Sigmoid colon (tissue), 4 donors: Measurements from ENCODE around the gene SNX19.

Experiments
- CTCF ChIP-seq, 4 experiments: fragments of 450-650 bp in 3 of 4; fragments of 200-600 bp in 1 of 4; IDR thresholded peaks; one replicate each; pipeline ENCODE4 v1.5.1; 2016 to 2019; ENCODE audit warnings: antibody characterized with exemption in 4 of 4, mild to moderate bottlenecking in 3 of 4, moderate library complexity in 2 of 4
- POLR2A ChIP-seq, 2 donors: fragments of 450-650 bp; IDR thresholded peaks; one replicate each; pipeline ENCODE4 v1.6.1; 2016; ENCODE audit warnings: antibody characterized with exemption in 2 of 2, mild to moderate bottlenecking in 2 of 2, moderate library complexity in 2 of 2
- POLR2AphosphoS5 ChIP-seq, 4 donors: sonication (generic); formaldehyde crosslinking; IDR thresholded peaks; one replicate each; pipeline ENCODE4 v1.6.1; 2017; ENCODE audit warnings: antibody characterized with exemption in 4 of 4

DNA sequence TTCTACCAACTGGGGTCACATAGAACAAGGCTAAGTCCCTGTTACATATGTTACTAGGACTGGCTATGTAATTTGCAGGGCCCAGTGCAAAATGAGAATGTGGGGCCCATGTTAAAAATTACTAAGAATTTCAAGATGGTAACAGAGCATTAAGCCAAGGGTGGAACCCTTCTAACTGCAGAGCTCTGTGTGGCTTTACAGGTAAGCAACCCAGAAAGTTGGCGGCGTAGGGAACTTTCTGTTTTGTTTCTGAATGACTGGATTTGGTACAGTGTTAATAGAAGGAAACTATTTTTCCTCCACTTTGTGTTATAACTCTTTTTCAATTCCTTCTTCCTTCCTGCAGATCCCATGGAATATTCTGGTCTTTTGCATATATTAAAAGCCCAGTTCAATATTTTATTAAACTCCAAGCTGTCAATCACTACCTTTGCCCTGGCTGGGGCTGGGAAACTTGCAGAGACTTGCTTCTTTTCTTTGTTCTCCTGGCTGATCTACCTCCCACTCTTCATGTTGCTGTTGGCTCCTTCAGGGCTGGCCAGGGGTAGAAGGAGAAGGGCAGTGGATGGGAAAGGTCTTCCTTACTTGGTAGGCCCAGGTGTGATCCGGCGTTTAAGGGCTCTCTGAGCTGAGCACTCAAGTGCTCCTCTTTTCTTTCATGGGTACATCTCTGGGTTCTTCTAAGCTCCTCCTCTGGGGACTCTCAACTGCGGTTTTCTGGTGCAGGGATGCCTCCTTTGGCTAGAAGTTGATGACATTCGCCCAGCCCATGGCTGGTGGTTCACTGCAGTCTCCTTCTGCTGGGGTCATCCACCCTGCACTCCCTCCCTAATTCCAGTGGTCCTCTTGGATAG lies 67.7 kb downstream of the SNX19 start:
- no peak for TF ChIP-seq POLR2AphosphoS5 (IDR thresholded peaks at IDR 0.05)
- TF ChIP-seq CTCF (IDR thresholded peaks at IDR 0.05): no peak
- no peak for TF ChIP-seq POLR2A (IDR thresholded peaks at IDR 0.05)
